H9 (cell line): ENCODE results near the gene MVP. TPM values are rescaled to one million over a fixed set of nuclear protein-coding genes. Genes with fewer than 3 reads are reported as not detected.

ENCODE experiments used
- DNase-seq: peaks from one replicate; pipeline ENCODE4 v3.0.0-alpha.2; 2017
- H2AFZ ChIP-seq: one replicate; pipeline ENCODE4 v1.6.1; 2013; ENCODE audit warnings: mild to moderate bottlenecking, low read length, control low read depth, moderate library complexity
- H2AK5ac ChIP-seq: 2 replicates; pipeline ENCODE4 v1.6.1; 2013; ENCODE audit warnings: low read length, control low read depth, mixed read lengths; ENCODE audit not compliant: insufficient read length
- H2BK120ac ChIP-seq: one replicate; pipeline ENCODE4 v1.6.1; 2013; ENCODE audit warnings: low read depth, mild to moderate bottlenecking, low read length, control low read depth, inconsistent platforms; ENCODE audit not compliant: poor library complexity, severe bottlenecking
- H2BK12ac ChIP-seq: 2 replicates; pipeline ENCODE4 v1.6.1; 2013; ENCODE audit warnings: low read length, control low read depth, mixed read lengths, low read depth; ENCODE audit not compliant: insufficient read length
- H2BK15ac ChIP-seq: 2 replicates; pipeline ENCODE4 v1.6.1; 2013; ENCODE audit warnings: low read depth, low read length, control low read depth
- H2BK20ac ChIP-seq: one replicate; pipeline ENCODE4 v1.6.1; 2013; ENCODE audit warnings: low read depth, mild to moderate bottlenecking, low read length, control low read depth, inconsistent platforms; ENCODE audit not compliant: poor library complexity, severe bottlenecking
- H2BK5ac ChIP-seq: 2 replicates; pipeline ENCODE4 v1.6.1; 2013; ENCODE audit warnings: low read length, control low read depth, mixed read lengths; ENCODE audit not compliant: insufficient read length
- H3K14ac ChIP-seq: 2 replicates; pipeline ENCODE4 v1.6.1; 2013; ENCODE audit warnings: low read length, control low read depth; ENCODE audit not compliant: insufficient read depth
- H3K18ac ChIP-seq: 2 replicates; pipeline ENCODE4 v1.6.1; 2013; ENCODE audit warnings: low read depth, mild to moderate bottlenecking, mixed read lengths, low read length, control low read depth; ENCODE audit not compliant: insufficient read length
- H3K23ac ChIP-seq: 2 replicates; pipeline ENCODE4 v1.6.1; 2013; ENCODE audit warnings: low read length, control low read depth, mixed read lengths, low read depth; ENCODE audit not compliant: insufficient read length
- H3K23me2 ChIP-seq: 2 replicates; pipeline ENCODE4 v1.6.1; 2013; ENCODE audit warnings: low read depth, mild to moderate bottlenecking, mixed read lengths, low read length, control low read depth; ENCODE audit not compliant: insufficient read length, poor library complexity, severe bottlenecking
- H3K27ac ChIP-seq: 2 replicates; pipeline ENCODE4 v1.5.1; 2013; ENCODE audit warnings: low read length, control low read depth, mixed read lengths, low read depth; ENCODE audit not compliant: insufficient read length
- H3K27me3 ChIP-seq: 2 replicates; pipeline ENCODE4 v1.6.1; 2013; ENCODE audit warnings: low read length, control low read depth, inconsistent platforms; ENCODE audit not compliant: insufficient read depth
- H3K4ac ChIP-seq: 2 replicates; pipeline ENCODE4 v1.6.1; 2013; ENCODE audit warnings: low read depth, mild to moderate bottlenecking, control low read depth, inconsistent platforms, low read length, moderate library complexity
- H3K4me1 ChIP-seq: 2 replicates; pipeline ENCODE4 v1.6.1; 2013; ENCODE audit warnings: low read length, control low read depth, inconsistent platforms; ENCODE audit not compliant: insufficient read depth
- H3K4me2 ChIP-seq: 2 replicates; pipeline ENCODE4 v1.6.1; 2013; ENCODE audit warnings: low read length, control low read depth, mixed read lengths; ENCODE audit not compliant: insufficient read length, insufficient read depth
- H3K56ac ChIP-seq: 2 replicates; pipeline ENCODE4 v1.6.1; 2013; ENCODE audit warnings: low read depth, mild to moderate bottlenecking, mixed read lengths, low read length, control low read depth; ENCODE audit not compliant: insufficient read length
- H3K79me1 ChIP-seq: 2 replicates; pipeline ENCODE4 v1.6.1; 2013; ENCODE audit warnings: low read depth, mild to moderate bottlenecking, moderate library complexity, low read length, control low read depth, inconsistent platforms; ENCODE audit not compliant: insufficient read depth, poor library complexity, severe bottlenecking
- H3K79me2 ChIP-seq: 2 replicates; pipeline ENCODE4 v1.6.1; 2013; ENCODE audit warnings: low read length, control low read depth, inconsistent platforms; ENCODE audit not compliant: insufficient read depth
- H3K9ac ChIP-seq: 2 replicates; pipeline ENCODE4 v1.6.1; 2013; ENCODE audit warnings: low read length, control low read depth, mixed read lengths; ENCODE audit not compliant: insufficient read length; ENCODE audit errors: extremely low read depth
- H3K9me3 ChIP-seq: one replicate; pipeline ENCODE4 v1.6.1; 2013; ENCODE audit warnings: low read depth, low read length, inconsistent platforms; ENCODE audit not compliant: control insufficient read depth
- H3T11ph ChIP-seq: one replicate; pipeline ENCODE4 v1.6.1; 2013; ENCODE audit warnings: mild to moderate bottlenecking, low read length, control low read depth, inconsistent platforms
- H4K20me1 ChIP-seq: one replicate; pipeline ENCODE4 v1.6.1; 2013; ENCODE audit not compliant: control insufficient read depth, insufficient read length, insufficient read depth
- H4K5ac ChIP-seq: 2 replicates; pipeline ENCODE4 v1.6.1; 2013; ENCODE audit warnings: low read depth, mild to moderate bottlenecking, mixed read lengths, low read length, control low read depth; ENCODE audit not compliant: insufficient read length
- H4K8ac ChIP-seq: replicated peaks from 2 replicates; pipeline ENCODE4 v1.6.1; 2013; ENCODE audit warnings: low read length, control low read depth, mixed read lengths, low read depth; ENCODE audit not compliant: insufficient read length
- H4K91ac ChIP-seq: 2 replicates; pipeline ENCODE4 v1.6.1; 2013; ENCODE audit warnings: low read depth, mild to moderate bottlenecking, moderate library complexity, mixed read lengths, low read length, control low read depth; ENCODE audit not compliant: insufficient read length
- H3K27ac Mint-ChIP-seq, 3 experiments: 2 replicates in 2 of 3; 3 replicates in 1 of 3; pipeline ENCODE4 v1.8.0; 2020 to 2021; ENCODE audit warnings: mixed read lengths in 3 of 3, mild to moderate bottlenecking in 1 of 3, moderate library complexity in 1 of 3
- H3K27me3 Mint-ChIP-seq: 2 replicates; pipeline ENCODE4 v1.8.0; 2021; ENCODE audit warnings: low read depth, mild to moderate bottlenecking, moderate library complexity, mixed read lengths
- H3K36me3 Mint-ChIP-seq, 3 experiments: 2 replicates in 2 of 3; 3 replicates in 1 of 3; pipeline ENCODE4 v1.8.0; 2020 to 2021; ENCODE audit warnings: low read depth in 3 of 3, mixed read lengths in 3 of 3; ENCODE audit not compliant: insufficient read depth in 1 of 3
- H3K4me1 Mint-ChIP-seq, 2 experiments: 2 replicates each; pipeline ENCODE4 v1.8.0; 2020; ENCODE audit warnings: mixed read lengths in 2 of 2
- H3K4me3 Mint-ChIP-seq, 2 experiments: 2 replicates in 1 of 2; 3 replicates in 1 of 2; pipeline ENCODE4 v1.8.0; 2020 to 2021; ENCODE audit warnings: mild to moderate bottlenecking in 2 of 2, mixed read lengths in 2 of 2, moderate library complexity in 1 of 2
- H3K9me3 Mint-ChIP-seq, 2 experiments: 2 replicates in 1 of 2; 3 replicates in 1 of 2; pipeline ENCODE4 v1.8.0; 2020; ENCODE audit warnings: mild to moderate bottlenecking in 2 of 2, mixed read lengths in 2 of 2, moderate library complexity in 1 of 2
- WGBS: extraction: QIAGEN DNeasy Blood & Tissue Kit; methylation state at CpG from one replicate; pipeline ENCODE4 v1.1.7; 2013; ENCODE audit warnings: missing lambda C conversion rate, low lambda C conversion rate, mixed read lengths; ENCODE audit not compliant: insufficient read length; ENCODE audit errors: extremely low coverage; 5-methylcytosine and 5-hydroxymethylcytosine counted together
- total RNA-seq: library from RNA; stranded (reverse); gene quantifications from 2 replicates; pipeline ENCODE4 v1.2.1, GENCODE V29; 2021
- TF ChIP-seq, protein P1 (sequence below): fragments of 200-600 bp; sonication (generic); conservative IDR thresholded peaks from 3 replicates; pipeline ENCODE4 v1.8.0; 2021; ENCODE audit warnings: antibody characterized with exemption, mild to moderate bottlenecking

MVP gene
- total RNA-seq, 1 experiment from 2014 or later = 3.1 TPM

DNA sequence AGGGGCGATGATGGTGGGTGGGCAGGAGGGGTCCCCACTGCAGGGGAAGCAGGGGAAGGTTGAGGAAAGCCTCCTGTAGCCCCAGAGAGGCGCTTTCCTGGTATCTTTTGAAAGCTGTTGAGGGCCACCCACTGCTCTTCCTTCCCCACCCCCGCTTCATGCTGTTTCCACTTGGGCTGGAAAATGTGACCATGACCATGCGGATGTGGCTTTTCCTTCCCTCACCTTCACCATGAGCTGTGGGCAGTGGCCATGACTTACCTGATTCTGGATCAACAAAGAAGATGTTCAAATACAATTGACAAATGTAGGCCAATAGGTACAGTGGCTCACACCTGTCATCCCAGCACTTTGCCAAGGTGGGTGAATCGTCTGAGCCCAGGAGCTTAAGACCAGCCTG is 13.8 kb downstream of the MVP start:
- Mint-ChIP-seq H3K9me3 (no peaks in the 10 kb centered on the region), H3K27me3 (no peaks in the 10 kb centered on the region; the same call in 1 of the 2 replicates), H3K4me3 (no peak overlapping the region), H3K4me1 (peaks cover 0 to 3% of the 10 kb centered on the region in 2 experiments; a peak in 2 of 4 replicates), H3K36me3 (no peaks in the 10 kb centered on the region), H3K27ac (no peak overlapping the region)
- H3K23me2 ChIP-seq = peaks cover 4% of the 10 kb centered on the region
- no peak overlapping the region for H3K56ac ChIP-seq
- H3K23ac ChIP-seq = no peak overlapping the region
- H2BK12ac ChIP-seq = no peak overlapping the region
- no peaks in the 10 kb centered on the region for H3K79me1 ChIP-seq
- H3K4ac ChIP-seq = no peak overlapping the region
- H2BK15ac ChIP-seq = no peak overlapping the region
- no peak for DNase-seq
- no peak overlapping the region for H4K5ac ChIP-seq
- H3K14ac ChIP-seq = no peak overlapping the region
- H3K9me3 ChIP-seq = no peaks in the 10 kb centered on the region
- H3K4me1 ChIP-seq = peaks cover 2% of the 10 kb centered on the region; the same call in 1 of the 2 replicates
- no CpG with 5 or more reads among the region's 5 CpGs for WGBS
- H3K27me3 ChIP-seq = no peaks in the 10 kb centered on the region
- no peak overlapping the region for H2BK20ac ChIP-seq
- TF ChIP-seq, protein P1, sequence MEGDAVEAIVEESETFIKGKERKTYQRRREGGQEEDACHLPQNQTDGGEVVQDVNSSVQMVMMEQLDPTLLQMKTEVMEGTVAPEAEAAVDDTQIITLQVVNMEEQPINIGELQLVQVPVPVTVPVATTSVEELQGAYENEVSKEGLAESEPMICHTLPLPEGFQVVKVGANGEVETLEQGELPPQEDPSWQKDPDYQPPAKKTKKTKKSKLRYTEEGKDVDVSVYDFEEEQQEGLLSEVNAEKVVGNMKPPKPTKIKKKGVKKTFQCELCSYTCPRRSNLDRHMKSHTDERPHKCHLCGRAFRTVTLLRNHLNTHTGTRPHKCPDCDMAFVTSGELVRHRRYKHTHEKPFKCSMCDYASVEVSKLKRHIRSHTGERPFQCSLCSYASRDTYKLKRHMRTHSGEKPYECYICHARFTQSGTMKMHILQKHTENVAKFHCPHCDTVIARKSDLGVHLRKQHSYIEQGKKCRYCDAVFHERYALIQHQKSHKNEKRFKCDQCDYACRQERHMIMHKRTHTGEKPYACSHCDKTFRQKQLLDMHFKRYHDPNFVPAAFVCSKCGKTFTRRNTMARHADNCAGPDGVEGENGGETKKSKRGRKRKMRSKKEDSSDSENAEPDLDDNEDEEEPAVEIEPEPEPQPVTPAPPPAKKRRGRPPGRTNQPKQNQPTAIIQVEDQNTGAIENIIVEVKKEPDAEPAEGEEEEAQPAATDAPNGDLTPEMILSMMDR = no peak
- H4K91ac ChIP-seq = no peak overlapping the region
- H3T11ph ChIP-seq = no peak overlapping the region
- H3K27ac ChIP-seq = no peak overlapping the region
- H4K8ac ChIP-seq = no peak overlapping the region
- H2AFZ ChIP-seq = no peak overlapping the region
- H2BK120ac ChIP-seq = no peak overlapping the region
- no peaks in the 10 kb centered on the region for H4K20me1 ChIP-seq
- H2BK5ac ChIP-seq = no peak overlapping the region
- H3K4me2 ChIP-seq = no peak overlapping the region
- no peak overlapping the region for H2AK5ac ChIP-seq
- H3K79me2 ChIP-seq = no peaks in the 10 kb centered on the region
- H3K18ac ChIP-seq = no peak overlapping the region
- H3K9ac ChIP-seq = no peak overlapping the region
